Heart right ventricle (tissue), 16 donors: Measurements from ENCODE around the gene LRMDA. TPM values are rescaled to one million over a fixed set of nuclear protein-coding genes. Genes with fewer than 3 reads are reported as not detected.
A peak's percentile ranks its signal among the peaks of the same experiment; 100 is the strongest.

Source experiments
- ATAC-seq, 8 donors: fragments of 200-7000 bp; cut with Tn5 transposase; one replicate each; pipeline ENCODE4 v1.9.1; 2020; ENCODE audit warnings: mild to moderate bottlenecking in 8 of 8, moderate library complexity in 8 of 8, moderate number of reproducible peaks in 1 of 8
- DNase-seq, 2 donors: peaks; one replicate each; pipeline ENCODE4 v3.0.0-alpha.2; 2020
- H3K27ac ChIP-seq, 10 donors: fragments of 200-600 bp; sonication (generic) in 2 of 10; one replicate each; pipeline versions ENCODE4 v1.5.0 to v1.8.0; 2020 to 2022; ENCODE audit warnings: mild to moderate bottlenecking in 3 of 10
- H3K27me3 ChIP-seq, 7 donors: fragments of 200-600 bp; one replicate each; pipeline ENCODE4 v1.8.0; 2021 to 2022; ENCODE audit warnings: mild to moderate bottlenecking in 2 of 7
- H3K36me3 ChIP-seq, 9 donors: fragments of 200-600 bp; sonication (generic) in 1 of 9; one replicate each; pipeline versions ENCODE4 v1.5.0 to v1.8.0; 2020 to 2022; ENCODE audit warnings: mild to moderate bottlenecking in 2 of 9
- H3K4me1 ChIP-seq, 9 donors: fragments of 200-600 bp; sonication (generic) in 1 of 9; one replicate each; pipeline versions ENCODE4 v1.5.0 to v1.8.0; 2020 to 2022; ENCODE audit warnings: mild to moderate bottlenecking in 4 of 9
- H3K4me3 ChIP-seq, 10 donors: fragments of 200-600 bp; sonication (generic) in 2 of 10; one replicate each; pipeline versions ENCODE4 v1.5.0 to v1.8.0; 2020 to 2022; ENCODE audit warnings: mild to moderate bottlenecking in 7 of 10, moderate library complexity in 2 of 10
- H3K9me3 ChIP-seq, 11 donors: fragments of 200-600 bp in 10 of 11; sonication (generic) in 2 of 11; one replicate each; pipeline versions ENCODE4 v1.5.0 to v1.8.0; 2013 to 2022; ENCODE audit warnings: mild to moderate bottlenecking in 2 of 11, control low read depth in 1 of 11, moderate library complexity in 1 of 11
- WGBS, 2 donors: extraction: QIAGEN DNeasy Blood & Tissue Kit; methylation state at CpG; one replicate each; pipeline ENCODE4 v1.1.7; 2013; ENCODE audit warnings: inconsistent platforms in 1 of 2; 5-methylcytosine and 5-hydroxymethylcytosine counted together
- intact Hi-C, 10 donors: fragments of 100-400 bp; cut with DNase I; formaldehyde crosslinking; loops; one replicate each; pipeline versions ENCODE4 v1.11.1 to v1.14.2; 2022
- polyA plus RNA-seq, 2 donors: library from polyadenylated mRNA; stranded (reverse); fragments of 200-250 nt; gene quantifications; one replicate each; pipeline ENCODE4 v1.2.3, GENCODE V29; 2013
- total RNA-seq, 10 donors: library from RNA; stranded (reverse); fragmentation: NEBNext Ultra II Directional in 3 of 10; extraction: Animal tissue kit (Norgen Biotek cat#: 25700) in 3 of 10; gene quantifications; one replicate each; pipeline versions ENCODE4 v1.2.1 to v1.2.4, GENCODE V29; 2021 to 2023
- TF ChIP-seq, protein P1 (sequence below), 9 donors: fragments of 200-600 bp; sonication (generic) in 2 of 9; IDR thresholded peaks; one replicate each; pipeline versions ENCODE4 v1.5.0 to v1.8.0; 2021 to 2022; ENCODE audit warnings: antibody characterized with exemption in 9 of 9, mild to moderate bottlenecking in 5 of 9, moderate library complexity in 1 of 9
- donor health status: Arrhythmogenic right ventricular cardiomyopathy.
- donor health status: ischemic (EF 13 %, LVEDD 7.1; RV severe dilation, severe dysfunction).
- donor health status: healthy with polysubstance abuse.
- donor health status: DM: no; HTN: yes; CAD: no.
- donor health status: DM: no; HTN: no; CAD: no.
- donor health status: ischemic (EF 25% LVEDD 6.9; RV normal size, moderate dysfunction).
- donor health status: ischemic (EF 25% LVEDD 5.7; RV mildly dilated, moderate dysfunction).
- donor health status: healthy.
- donor health status: DM: yes; HTN: yes; CAD: no.
- donor health status: Ischemic cardiomyopathy.
- donor health status: ischemic (EF 35%, LVEDD 5.7; RV mildly dilated, moderate dysfunction).
- donor health status: nonischemic (EF 11% LVEDD 7.7; RV severe dilation, severe dysfunction).
- donor health status: DM: yes; HTN: yes; CAD: no.
- donor health status: PGD.
- donor health status: ischemic (EF 29% LVEDD 5.4; RV normal size, mild dysfunction).
- donor health status: nonischemic (EF 23%, LVEDD 6.1; RV moderate dilation, normal function).

Gene LRMDA
- total and polyA plus RNA-seq, 12 donors: 4.0 to 59.8 (median 12.7) TPM

DNA sequence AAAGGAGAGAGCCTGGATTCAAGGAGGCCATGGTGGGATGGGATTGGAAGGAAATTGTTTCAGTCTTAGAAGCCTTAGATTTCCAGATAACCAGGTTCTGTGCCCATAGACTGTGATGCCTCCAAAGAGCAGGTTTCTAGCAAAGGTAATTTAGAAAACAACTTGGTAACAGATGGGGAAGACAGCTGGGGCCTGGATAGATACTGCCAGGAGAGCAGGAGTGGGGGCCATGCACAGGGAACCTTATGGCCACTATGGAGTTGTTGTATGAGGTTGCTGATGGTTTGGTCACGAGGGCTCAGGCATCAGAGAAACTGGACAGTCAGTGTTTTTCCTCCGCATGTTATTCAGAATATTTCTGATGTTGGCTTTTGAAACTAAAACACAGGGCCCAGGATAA, 901.9 kb downstream of the LRMDA start:
- no peaks in the 10 kb centered on the region for H3K36me3 ChIP-seq
- intact Hi-C loops: loop anchor here in 2 of 10 donors (5.0 to 10.0 kb wide), 2 partner anchors 99 to 101 kb away; no protein-coding TSS in a partner anchor
- no peaks in the 10 kb centered on the region for H3K9me3 ChIP-seq
- no peaks in the 10 kb centered on the region for H3K27me3 ChIP-seq
- H3K4me3 ChIP-seq: no peak overlapping the region
- H3K4me1 ChIP-seq: peaks cover 0 to 49% (median 9%) of the 10 kb centered on the region in 9 donors
- WGBS, 2 donors: 92 to 97% methylated on average over 2 of the region's 2 CpGs
- TF ChIP-seq, protein P1, sequence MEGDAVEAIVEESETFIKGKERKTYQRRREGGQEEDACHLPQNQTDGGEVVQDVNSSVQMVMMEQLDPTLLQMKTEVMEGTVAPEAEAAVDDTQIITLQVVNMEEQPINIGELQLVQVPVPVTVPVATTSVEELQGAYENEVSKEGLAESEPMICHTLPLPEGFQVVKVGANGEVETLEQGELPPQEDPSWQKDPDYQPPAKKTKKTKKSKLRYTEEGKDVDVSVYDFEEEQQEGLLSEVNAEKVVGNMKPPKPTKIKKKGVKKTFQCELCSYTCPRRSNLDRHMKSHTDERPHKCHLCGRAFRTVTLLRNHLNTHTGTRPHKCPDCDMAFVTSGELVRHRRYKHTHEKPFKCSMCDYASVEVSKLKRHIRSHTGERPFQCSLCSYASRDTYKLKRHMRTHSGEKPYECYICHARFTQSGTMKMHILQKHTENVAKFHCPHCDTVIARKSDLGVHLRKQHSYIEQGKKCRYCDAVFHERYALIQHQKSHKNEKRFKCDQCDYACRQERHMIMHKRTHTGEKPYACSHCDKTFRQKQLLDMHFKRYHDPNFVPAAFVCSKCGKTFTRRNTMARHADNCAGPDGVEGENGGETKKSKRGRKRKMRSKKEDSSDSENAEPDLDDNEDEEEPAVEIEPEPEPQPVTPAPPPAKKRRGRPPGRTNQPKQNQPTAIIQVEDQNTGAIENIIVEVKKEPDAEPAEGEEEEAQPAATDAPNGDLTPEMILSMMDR (IDR thresholded peaks at IDR 0.05): no peak
- no peak for ATAC-seq
- no peak overlapping the region for H3K27ac ChIP-seq
- DNase-seq: no peak

DNA sequence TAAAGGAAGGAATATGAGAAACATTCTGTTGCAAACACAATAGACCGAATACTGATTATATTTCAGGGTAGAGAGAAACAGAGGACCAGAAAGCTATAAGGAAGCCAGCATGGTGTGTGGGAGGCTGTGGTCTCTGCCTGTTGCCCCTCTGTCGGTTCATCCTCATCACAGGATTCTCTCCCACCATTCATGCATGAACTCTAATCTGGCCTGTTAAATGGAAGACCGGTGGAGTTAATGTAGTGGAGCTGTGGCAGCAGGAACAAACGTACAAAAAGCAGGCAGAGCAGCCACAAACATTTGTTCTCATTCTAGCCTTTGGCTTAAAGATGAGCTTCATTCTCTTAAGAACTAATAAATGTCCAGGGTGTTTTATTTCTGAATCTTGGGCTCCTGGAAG, 902.4 kb downstream of the LRMDA start:
- ATAC-seq (no peak), DNase-seq (no peak)
- intact Hi-C loops: loop anchor here in 2 of 10 donors (5.0 to 10.0 kb wide), 2 partner anchors 99 to 101 kb away; no protein-coding TSS in a partner anchor
- Histone ChIP-seq H3K36me3 (no peaks in the 10 kb centered on the region), H3K4me1 (peaks cover 0 to 49% (median 9%) of the 10 kb centered on the region in 9 donors), H3K27ac (peak overlapping the region in 3 of 10 donors; percentile 4 to 28 (median 27)), H3K27me3 (no peaks in the 10 kb centered on the region), H3K9me3 (no peaks in the 10 kb centered on the region), H3K4me3 (no peak overlapping the region)
- WGBS, 2 donors: 82 to 88% methylated on average over 4 of the region's 4 CpGs
- TF ChIP-seq, protein P1 (IDR thresholded peaks at IDR 0.05): no peak

DNA sequence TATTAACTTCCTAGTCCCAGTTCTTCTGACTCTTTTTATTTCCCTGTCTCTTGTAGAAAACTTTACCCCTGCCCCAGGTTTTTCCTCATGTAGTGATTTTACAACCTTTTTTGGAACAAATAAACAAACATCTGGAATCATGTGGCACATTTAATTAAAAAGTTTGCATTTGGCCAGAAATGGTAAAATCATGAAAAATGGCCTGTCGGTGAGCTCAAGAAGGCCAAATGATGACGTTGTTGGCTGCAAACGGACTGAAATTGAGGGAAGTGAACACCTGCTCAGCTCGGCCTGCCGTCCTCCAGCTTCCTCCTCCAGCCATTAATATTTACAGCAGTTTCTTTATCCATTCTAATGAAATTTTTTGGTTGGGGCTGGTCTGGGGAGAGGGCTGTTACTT, 902.8 kb downstream of the LRMDA start:
- DNase-seq (no peak), ATAC-seq (no peak)
- Histone ChIP-seq H3K36me3 (no peaks in the 10 kb centered on the region), H3K27me3 (no peaks in the 10 kb centered on the region), H3K4me1 (peaks cover 0 to 49% (median 9%) of the 10 kb centered on the region in 9 donors), H3K9me3 (no peaks in the 10 kb centered on the region), H3K4me3 (no peak overlapping the region), H3K27ac (peak overlapping the region in 5 of 10 donors; percentile 4 to 28 (median 26))
- intact Hi-C loops: loop anchor here in 2 of 10 donors (5.0 to 10.0 kb wide), 2 partner anchors 98 to 101 kb away; no protein-coding TSS in a partner anchor
- TF ChIP-seq, protein P1 (IDR thresholded peaks at IDR 0.05): no peak
- WGBS, 2 donors: 76 to 82% methylated on average over 5 of the region's 5 CpGs

DNA sequence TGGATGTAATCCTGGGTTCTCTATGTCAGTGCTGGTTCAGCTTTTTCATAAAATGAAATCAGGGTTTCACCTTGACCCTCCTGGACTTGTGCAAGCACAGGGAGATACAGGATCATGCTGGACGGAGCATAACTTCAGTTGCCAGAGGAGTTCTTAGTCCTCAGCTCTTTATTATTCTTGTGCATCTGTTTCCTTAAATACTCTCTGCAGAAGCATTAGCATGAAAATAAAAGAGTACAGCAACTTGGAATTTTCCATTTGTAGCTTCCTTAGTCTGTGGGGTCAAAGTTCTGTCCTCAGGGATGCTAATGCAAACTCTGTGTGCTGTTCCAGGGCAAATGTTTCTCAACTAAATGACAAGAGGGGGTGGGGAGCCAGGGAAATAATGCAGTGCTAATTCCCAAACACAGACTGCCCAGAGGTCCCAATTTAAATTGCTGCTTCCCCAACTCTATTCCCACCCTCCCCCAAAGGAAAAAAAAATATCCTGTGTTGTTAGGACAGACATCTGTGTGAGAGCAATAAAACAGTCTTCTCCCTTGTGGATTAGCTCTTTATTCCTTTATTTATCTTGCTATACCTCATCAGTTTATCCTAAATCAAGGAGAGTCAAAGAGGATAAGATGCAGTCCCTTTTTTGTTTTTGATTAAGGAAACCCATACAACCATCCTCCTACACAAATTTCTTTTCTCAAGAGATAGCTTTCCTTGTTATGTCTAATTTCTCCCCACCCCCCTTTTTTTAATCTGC, 905.0 kb downstream of the LRMDA start:
- no peaks in the 10 kb centered on the region for H3K27me3 ChIP-seq
- WGBS, 2 donors: 50 to 60% methylated on average over 1 of the region's 1 CpG
- no peak overlapping the region for H3K4me3 ChIP-seq
- intact Hi-C loops: loop anchor here in 1 of 10 donors (10.0 kb wide), 1 partner anchor 98 kb away; no protein-coding TSS in a partner anchor
- peak; percentile 75 to 90 (median 79) for ATAC-seq
- H3K4me1 ChIP-seq: peaks cover 0 to 46% (median 9%) of the 10 kb centered on the region in 9 donors
- H3K9me3 ChIP-seq: peaks cover 0 to 4% (median 0%) of the 10 kb centered on the region in 11 donors
- peak in 1 of 2 donors; percentile 70 for DNase-seq
- TF ChIP-seq, protein P1 (IDR thresholded peaks at IDR 0.05): no peak
- peak overlapping the region in 4 of 10 donors; percentile 11 to 59 (median 36) for H3K27ac ChIP-seq
- H3K36me3 ChIP-seq: no peaks in the 10 kb centered on the region
